ENCODE data around the gene SSX2IP. TPM values are rescaled to one million over a fixed set of nuclear protein-coding genes. Genes with fewer than 3 reads are reported as not detected.
A peak's percentile ranks its signal among the peaks of the same experiment; 100 is the strongest.

SSX2IP gene
- total and polyA plus RNA-seq, 9 of the 15 experiments (the other 6 are each of a cell fraction or from before 2014, with no cell fraction given), result 20.6 to 96.7 (median 61.7) TPM

DNA sequence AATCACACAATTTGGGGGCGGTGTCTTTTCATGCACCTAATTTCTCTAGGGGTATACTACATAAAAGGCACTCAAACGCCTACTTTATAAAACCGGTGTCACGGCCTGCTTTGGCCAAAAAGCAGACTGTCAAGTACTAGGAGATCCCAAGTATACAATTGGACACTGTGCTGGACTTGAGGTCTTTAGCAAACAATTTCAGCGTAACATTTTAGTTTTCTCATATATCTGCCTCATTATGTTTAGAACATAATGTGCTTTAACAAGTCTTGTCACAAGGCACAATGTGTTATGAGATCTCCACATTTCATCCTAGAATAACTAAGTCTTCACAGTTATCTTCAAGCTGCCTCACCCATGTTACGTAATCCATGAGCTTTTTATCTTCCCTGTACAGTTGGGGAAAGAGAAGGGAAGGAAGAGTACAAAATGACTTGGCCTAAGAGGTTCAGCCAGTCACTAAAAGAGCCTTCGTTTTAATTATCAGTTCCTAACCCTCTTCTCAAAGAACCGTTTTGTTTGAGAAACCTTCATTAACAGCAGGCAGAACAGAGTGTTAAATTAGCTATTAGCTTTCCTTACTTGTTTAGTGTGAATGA, 1.7 kb downstream of the SSX2IP start (continued):
- TF ChIP-seq, protein P1, sequence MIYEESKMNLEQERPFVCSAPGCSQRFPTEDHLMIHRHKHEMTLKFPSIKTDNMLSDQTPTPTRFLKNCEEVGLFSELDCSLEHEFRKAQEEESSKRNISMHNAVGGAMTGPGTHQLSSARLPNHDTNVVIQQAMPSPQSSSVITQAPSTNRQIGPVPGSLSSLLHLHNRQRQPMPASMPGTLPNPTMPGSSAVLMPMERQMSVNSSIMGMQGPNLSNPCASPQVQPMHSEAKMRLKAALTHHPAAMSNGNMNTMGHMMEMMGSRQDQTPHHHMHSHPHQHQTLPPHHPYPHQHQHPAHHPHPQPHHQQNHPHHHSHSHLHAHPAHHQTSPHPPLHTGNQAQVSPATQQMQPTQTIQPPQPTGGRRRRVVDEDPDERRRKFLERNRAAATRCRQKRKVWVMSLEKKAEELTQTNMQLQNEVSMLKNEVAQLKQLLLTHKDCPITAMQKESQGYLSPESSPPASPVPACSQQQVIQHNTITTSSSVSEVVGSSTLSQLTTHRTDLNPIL (CRISPR knock-in tag; IDR thresholded peaks at IDR 0.05), result no peak
- TF ChIP-seq ZNF324 (CRISPR knock-in tag; IDR thresholded peaks at IDR 0.05), result no peak
- TF ChIP-seq SAFB2 (IDR thresholded peaks at IDR 0.05; ENCODE audit: borderline replicate concordance, low read depth, low read length, severe bottlenecking), result no peak
- TF ChIP-seq FOSL1 (tag; conservative IDR thresholded peaks at IDR 0.05), result peak; percentile 56
- TF ChIP-seq FOXK1 (CRISPR knock-in tag; IDR thresholded peaks at IDR 0.05; ENCODE audit: borderline replicate concordance), result no peak
- no peak for TF ChIP-seq ZNF444 (CRISPR knock-in tag; IDR thresholded peaks at IDR 0.05)
- no peak for TF ChIP-seq KAT7 (CRISPR knock-in tag; IDR thresholded peaks at IDR 0.05; ENCODE audit: borderline replicate concordance)
- TF ChIP-seq, protein P2, sequence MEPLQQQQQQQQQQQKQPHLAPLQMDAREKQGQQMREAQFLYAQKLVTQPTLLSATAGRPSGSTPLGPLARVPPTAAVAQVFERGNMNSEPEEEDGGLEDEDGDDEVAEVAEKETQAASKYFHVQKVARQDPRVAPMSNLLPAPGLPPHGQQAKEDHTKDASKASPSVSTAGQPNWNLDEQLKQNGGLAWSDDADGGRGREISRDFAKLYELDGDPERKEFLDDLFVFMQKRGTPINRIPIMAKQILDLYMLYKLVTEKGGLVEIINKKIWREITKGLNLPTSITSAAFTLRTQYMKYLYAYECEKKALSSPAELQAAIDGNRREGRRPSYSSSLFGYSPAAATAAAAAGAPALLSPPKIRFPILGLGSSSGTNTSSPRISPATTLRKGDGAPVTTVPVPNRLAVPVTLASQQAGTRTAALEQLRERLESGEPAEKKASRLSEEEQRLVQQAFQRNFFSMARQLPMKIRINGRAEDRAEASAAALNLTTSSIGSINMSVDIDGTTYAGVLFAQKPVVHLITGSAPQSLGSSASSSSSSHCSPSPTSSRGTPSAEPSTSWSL (CRISPR knock-in tag; IDR thresholded peaks at IDR 0.05; ENCODE audit: borderline replicate concordance), result no peak
- no peak for TF ChIP-seq DNMT1 (IDR thresholded peaks at IDR 0.05)
- TF ChIP-seq NRF1 (conservative IDR thresholded peaks at IDR 0.05 in 1 of 2, IDR thresholded peaks at IDR 0.05 in 1 of 2), result no peak
- no peak for TF ChIP-seq NR4A1 (CRISPR knock-in tag; IDR thresholded peaks at IDR 0.05)
- TF ChIP-seq NR4A1 (tag; IDR thresholded peaks at IDR 0.05), result no peak
- TF ChIP-seq, protein P3, sequence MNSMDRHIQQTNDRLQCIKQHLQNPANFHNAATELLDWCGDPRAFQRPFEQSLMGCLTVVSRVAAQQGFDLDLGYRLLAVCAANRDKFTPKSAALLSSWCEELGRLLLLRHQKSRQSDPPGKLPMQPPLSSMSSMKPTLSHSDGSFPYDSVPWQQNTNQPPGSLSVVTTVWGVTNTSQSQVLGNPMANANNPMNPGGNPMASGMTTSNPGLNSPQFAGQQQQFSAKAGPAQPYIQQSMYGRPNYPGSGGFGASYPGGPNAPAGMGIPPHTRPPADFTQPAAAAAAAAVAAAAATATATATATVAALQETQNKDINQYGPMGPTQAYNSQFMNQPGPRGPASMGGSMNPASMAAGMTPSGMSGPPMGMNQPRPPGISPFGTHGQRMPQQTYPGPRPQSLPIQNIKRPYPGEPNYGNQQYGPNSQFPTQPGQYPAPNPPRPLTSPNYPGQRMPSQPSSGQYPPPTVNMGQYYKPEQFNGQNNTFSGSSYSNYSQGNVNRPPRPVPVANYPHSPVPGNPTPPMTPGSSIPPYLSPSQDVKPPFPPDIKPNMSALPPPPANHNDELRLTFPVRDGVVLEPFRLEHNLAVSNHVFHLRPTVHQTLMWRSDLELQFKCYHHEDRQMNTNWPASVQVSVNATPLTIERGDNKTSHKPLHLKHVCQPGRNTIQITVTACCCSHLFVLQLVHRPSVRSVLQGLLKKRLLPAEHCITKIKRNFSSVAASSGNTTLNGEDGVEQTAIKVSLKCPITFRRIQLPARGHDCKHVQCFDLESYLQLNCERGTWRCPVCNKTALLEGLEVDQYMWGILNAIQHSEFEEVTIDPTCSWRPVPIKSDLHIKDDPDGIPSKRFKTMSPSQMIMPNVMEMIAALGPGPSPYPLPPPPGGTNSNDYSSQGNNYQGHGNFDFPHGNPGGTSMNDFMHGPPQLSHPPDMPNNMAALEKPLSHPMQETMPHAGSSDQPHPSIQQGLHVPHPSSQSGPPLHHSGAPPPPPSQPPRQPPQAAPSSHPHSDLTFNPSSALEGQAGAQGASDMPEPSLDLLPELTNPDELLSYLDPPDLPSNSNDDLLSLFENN (IDR thresholded peaks at IDR 0.05; ENCODE audit: low read depth in 2 of 2, low read length in 2 of 2), result peak in 1 of 2 experiments; percentile 68; a peak in 2 of 4 replicates
- no peak for TF ChIP-seq FIP1L1 (IDR thresholded peaks at IDR 0.05; ENCODE audit: low read depth, low read length, poor library complexity, severe bottlenecking)
- no peak for TF ChIP-seq ZNF699 (CRISPR knock-in tag; IDR thresholded peaks at IDR 0.05; ENCODE audit: insufficient replicate concordance)
- TF ChIP-seq, protein P4, sequence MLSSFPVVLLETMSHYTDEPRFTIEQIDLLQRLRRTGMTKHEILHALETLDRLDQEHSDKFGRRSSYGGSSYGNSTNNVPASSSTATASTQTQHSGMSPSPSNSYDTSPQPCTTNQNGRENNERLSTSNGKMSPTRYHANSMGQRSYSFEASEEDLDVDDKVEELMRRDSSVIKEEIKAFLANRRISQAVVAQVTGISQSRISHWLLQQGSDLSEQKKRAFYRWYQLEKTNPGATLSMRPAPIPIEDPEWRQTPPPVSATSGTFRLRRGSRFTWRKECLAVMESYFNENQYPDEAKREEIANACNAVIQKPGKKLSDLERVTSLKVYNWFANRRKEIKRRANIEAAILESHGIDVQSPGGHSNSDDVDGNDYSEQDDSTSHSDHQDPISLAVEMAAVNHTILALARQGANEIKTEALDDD (IDR thresholded peaks at IDR 0.05), result peak; percentile 99
- TF ChIP-seq ATF1 (CRISPR knock-in tag; IDR thresholded peaks at IDR 0.05), result no peak
- TF ChIP-seq ATF1 (tag; IDR thresholded peaks at IDR 0.05), result peak; percentile 73
- TF ChIP-seq DACH1 (IDR thresholded peaks at IDR 0.05; ENCODE audit: partially characterized antibody), result peak; percentile 81
- TF ChIP-seq STAT5A (IDR thresholded peaks at IDR 0.05; ENCODE audit: borderline replicate concordance, low read length), result peak; percentile 88
- TF ChIP-seq FOXA1 (IDR thresholded peaks at IDR 0.05; ENCODE audit: borderline replicate concordance), result no peak
- 0 out of 2 replicates have a peak, but pooled peaks have one; percentile 54 for TF ChIP-seq SMAD3 (CRISPR knock-in tag; conservative IDR thresholded peaks at IDR 0.05)

Data from K562 (cell line).